H9 (cell line): ENCODE results near the gene MMP14. TPM values are rescaled to one million over a fixed set of nuclear protein-coding genes. Genes with fewer than 3 reads are reported as not detected.

Experiments
- DNase-seq: peaks from one replicate; pipeline ENCODE4 v3.0.0-alpha.2; 2017
- H2AFZ ChIP-seq: one replicate; pipeline ENCODE4 v1.6.1; 2013; ENCODE audit warnings: mild to moderate bottlenecking, low read length, control low read depth, moderate library complexity
- H2AK5ac ChIP-seq: 2 replicates; pipeline ENCODE4 v1.6.1; 2013; ENCODE audit warnings: low read length, control low read depth, mixed read lengths; ENCODE audit not compliant: insufficient read length
- H2BK120ac ChIP-seq: one replicate; pipeline ENCODE4 v1.6.1; 2013; ENCODE audit warnings: low read depth, mild to moderate bottlenecking, low read length, control low read depth, inconsistent platforms; ENCODE audit not compliant: poor library complexity, severe bottlenecking
- H2BK12ac ChIP-seq: 2 replicates; pipeline ENCODE4 v1.6.1; 2013; ENCODE audit warnings: low read length, control low read depth, mixed read lengths, low read depth; ENCODE audit not compliant: insufficient read length
- H2BK15ac ChIP-seq: 2 replicates; pipeline ENCODE4 v1.6.1; 2013; ENCODE audit warnings: low read depth, low read length, control low read depth
- H2BK20ac ChIP-seq: one replicate; pipeline ENCODE4 v1.6.1; 2013; ENCODE audit warnings: low read depth, mild to moderate bottlenecking, low read length, control low read depth, inconsistent platforms; ENCODE audit not compliant: poor library complexity, severe bottlenecking
- H2BK5ac ChIP-seq: 2 replicates; pipeline ENCODE4 v1.6.1; 2013; ENCODE audit warnings: low read length, control low read depth, mixed read lengths; ENCODE audit not compliant: insufficient read length
- H3K14ac ChIP-seq: 2 replicates; pipeline ENCODE4 v1.6.1; 2013; ENCODE audit warnings: low read length, control low read depth; ENCODE audit not compliant: insufficient read depth
- H3K18ac ChIP-seq: 2 replicates; pipeline ENCODE4 v1.6.1; 2013; ENCODE audit warnings: low read depth, mild to moderate bottlenecking, mixed read lengths, low read length, control low read depth; ENCODE audit not compliant: insufficient read length
- H3K23ac ChIP-seq: 2 replicates; pipeline ENCODE4 v1.6.1; 2013; ENCODE audit warnings: low read length, control low read depth, mixed read lengths, low read depth; ENCODE audit not compliant: insufficient read length
- H3K23me2 ChIP-seq: 2 replicates; pipeline ENCODE4 v1.6.1; 2013; ENCODE audit warnings: low read depth, mild to moderate bottlenecking, mixed read lengths, low read length, control low read depth; ENCODE audit not compliant: insufficient read length, poor library complexity, severe bottlenecking
- H3K27ac ChIP-seq: 2 replicates; pipeline ENCODE4 v1.5.1; 2013; ENCODE audit warnings: low read length, control low read depth, mixed read lengths, low read depth; ENCODE audit not compliant: insufficient read length
- H3K27me3 ChIP-seq: 2 replicates; pipeline ENCODE4 v1.6.1; 2013; ENCODE audit warnings: low read length, control low read depth, inconsistent platforms; ENCODE audit not compliant: insufficient read depth
- H3K4ac ChIP-seq: 2 replicates; pipeline ENCODE4 v1.6.1; 2013; ENCODE audit warnings: low read depth, mild to moderate bottlenecking, control low read depth, inconsistent platforms, low read length, moderate library complexity
- H3K4me1 ChIP-seq: 2 replicates; pipeline ENCODE4 v1.6.1; 2013; ENCODE audit warnings: low read length, control low read depth, inconsistent platforms; ENCODE audit not compliant: insufficient read depth
- H3K4me2 ChIP-seq: 2 replicates; pipeline ENCODE4 v1.6.1; 2013; ENCODE audit warnings: low read length, control low read depth, mixed read lengths; ENCODE audit not compliant: insufficient read length, insufficient read depth
- H3K56ac ChIP-seq: 2 replicates; pipeline ENCODE4 v1.6.1; 2013; ENCODE audit warnings: low read depth, mild to moderate bottlenecking, mixed read lengths, low read length, control low read depth; ENCODE audit not compliant: insufficient read length
- H3K79me1 ChIP-seq: 2 replicates; pipeline ENCODE4 v1.6.1; 2013; ENCODE audit warnings: low read depth, mild to moderate bottlenecking, moderate library complexity, low read length, control low read depth, inconsistent platforms; ENCODE audit not compliant: insufficient read depth, poor library complexity, severe bottlenecking
- H3K79me2 ChIP-seq: 2 replicates; pipeline ENCODE4 v1.6.1; 2013; ENCODE audit warnings: low read length, control low read depth, inconsistent platforms; ENCODE audit not compliant: insufficient read depth
- H3K9ac ChIP-seq: 2 replicates; pipeline ENCODE4 v1.6.1; 2013; ENCODE audit warnings: low read length, control low read depth, mixed read lengths; ENCODE audit not compliant: insufficient read length; ENCODE audit errors: extremely low read depth
- H3K9me3 ChIP-seq: one replicate; pipeline ENCODE4 v1.6.1; 2013; ENCODE audit warnings: low read depth, low read length, inconsistent platforms; ENCODE audit not compliant: control insufficient read depth
- H3T11ph ChIP-seq: one replicate; pipeline ENCODE4 v1.6.1; 2013; ENCODE audit warnings: mild to moderate bottlenecking, low read length, control low read depth, inconsistent platforms
- H4K20me1 ChIP-seq: one replicate; pipeline ENCODE4 v1.6.1; 2013; ENCODE audit not compliant: control insufficient read depth, insufficient read length, insufficient read depth
- H4K5ac ChIP-seq: 2 replicates; pipeline ENCODE4 v1.6.1; 2013; ENCODE audit warnings: low read depth, mild to moderate bottlenecking, mixed read lengths, low read length, control low read depth; ENCODE audit not compliant: insufficient read length
- H4K8ac ChIP-seq: replicated peaks from 2 replicates; pipeline ENCODE4 v1.6.1; 2013; ENCODE audit warnings: low read length, control low read depth, mixed read lengths, low read depth; ENCODE audit not compliant: insufficient read length
- H4K91ac ChIP-seq: 2 replicates; pipeline ENCODE4 v1.6.1; 2013; ENCODE audit warnings: low read depth, mild to moderate bottlenecking, moderate library complexity, mixed read lengths, low read length, control low read depth; ENCODE audit not compliant: insufficient read length
- H3K27ac Mint-ChIP-seq, 3 experiments: 2 replicates in 2 of 3; 3 replicates in 1 of 3; pipeline ENCODE4 v1.8.0; 2020 to 2021; ENCODE audit warnings: mixed read lengths in 3 of 3, mild to moderate bottlenecking in 1 of 3, moderate library complexity in 1 of 3
- H3K27me3 Mint-ChIP-seq: 2 replicates; pipeline ENCODE4 v1.8.0; 2021; ENCODE audit warnings: low read depth, mild to moderate bottlenecking, moderate library complexity, mixed read lengths
- H3K36me3 Mint-ChIP-seq, 3 experiments: 2 replicates in 2 of 3; 3 replicates in 1 of 3; pipeline ENCODE4 v1.8.0; 2020 to 2021; ENCODE audit warnings: low read depth in 3 of 3, mixed read lengths in 3 of 3; ENCODE audit not compliant: insufficient read depth in 1 of 3
- H3K4me1 Mint-ChIP-seq, 2 experiments: 2 replicates each; pipeline ENCODE4 v1.8.0; 2020; ENCODE audit warnings: mixed read lengths in 2 of 2
- H3K4me3 Mint-ChIP-seq, 2 experiments: 2 replicates in 1 of 2; 3 replicates in 1 of 2; pipeline ENCODE4 v1.8.0; 2020 to 2021; ENCODE audit warnings: mild to moderate bottlenecking in 2 of 2, mixed read lengths in 2 of 2, moderate library complexity in 1 of 2
- H3K9me3 Mint-ChIP-seq, 2 experiments: 2 replicates in 1 of 2; 3 replicates in 1 of 2; pipeline ENCODE4 v1.8.0; 2020; ENCODE audit warnings: mild to moderate bottlenecking in 2 of 2, mixed read lengths in 2 of 2, moderate library complexity in 1 of 2
- WGBS: extraction: QIAGEN DNeasy Blood & Tissue Kit; methylation state at CpG from one replicate; pipeline ENCODE4 v1.1.7; 2013; ENCODE audit warnings: missing lambda C conversion rate, low lambda C conversion rate, mixed read lengths; ENCODE audit not compliant: insufficient read length; ENCODE audit errors: extremely low coverage; 5-methylcytosine and 5-hydroxymethylcytosine counted together
- total RNA-seq: library from RNA; stranded (reverse); gene quantifications from 2 replicates; pipeline ENCODE4 v1.2.1, GENCODE V29; 2021
- TF ChIP-seq, protein P1 (sequence below): fragments of 200-600 bp; sonication (generic); conservative IDR thresholded peaks from 3 replicates; pipeline ENCODE4 v1.8.0; 2021; ENCODE audit warnings: antibody characterized with exemption, mild to moderate bottlenecking

The MMP14 gene
- total RNA-seq, 1 experiment from 2014 or later, result 56.5 TPM

DNA sequence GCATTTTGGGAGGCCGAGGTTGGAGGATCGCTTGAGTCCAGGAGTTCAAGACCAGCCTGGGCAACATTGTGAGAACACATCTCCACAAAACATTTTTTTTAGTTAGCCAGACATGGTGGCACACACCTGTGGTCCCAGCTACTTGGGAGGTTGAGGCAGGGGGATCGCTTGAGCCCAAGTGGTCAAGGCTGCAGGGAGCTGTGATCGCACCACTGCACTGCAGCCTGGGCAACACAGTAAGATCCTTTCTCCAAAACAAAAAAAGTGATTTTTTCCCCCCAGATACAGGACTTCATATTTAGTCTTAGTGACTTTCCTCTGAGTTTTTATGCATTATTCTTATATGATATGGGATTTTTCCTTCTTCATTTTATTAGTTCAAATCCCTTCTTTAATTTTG is 49.7 kb upstream of the MMP14 start:
- Histone ChIP-seq H2AK5ac (no peak overlapping the region), H3K9me3 (no peaks in the 10 kb centered on the region), H3K79me1 (no peaks in the 10 kb centered on the region), H3K27ac (no peak overlapping the region), H3K4me1 (no peaks in the 10 kb centered on the region), H3K56ac (no peak overlapping the region), H2BK20ac (no peak overlapping the region), H2AFZ (no peak overlapping the region), H2BK5ac (no peak overlapping the region), H4K91ac (no peak overlapping the region), H4K5ac (no peak overlapping the region), H2BK120ac (no peak overlapping the region), H2BK12ac (no peak overlapping the region), H3K79me2 (no peaks in the 10 kb centered on the region), H3K4me2 (no peak overlapping the region), H3K14ac (no peak overlapping the region), H3K18ac (no peak overlapping the region), H4K8ac (no peak overlapping the region), H3T11ph (no peak overlapping the region), H4K20me1 (no peaks in the 10 kb centered on the region), H3K27me3 (no peaks in the 10 kb centered on the region), H3K4ac (no peak overlapping the region), H3K23me2 (no peaks in the 10 kb centered on the region), H2BK15ac (no peak overlapping the region), H3K9ac (no peak overlapping the region), H3K23ac (no peak overlapping the region)
- Mint-ChIP-seq H3K27ac (no peak overlapping the region), H3K9me3 (no peaks in the 10 kb centered on the region), H3K4me1 (no peaks in the 10 kb centered on the region), H3K36me3 (no peaks in the 10 kb centered on the region; a peak in 1 of 7 replicates), H3K4me3 (no peak overlapping the region), H3K27me3 (no peaks in the 10 kb centered on the region)
- TF ChIP-seq, protein P1, sequence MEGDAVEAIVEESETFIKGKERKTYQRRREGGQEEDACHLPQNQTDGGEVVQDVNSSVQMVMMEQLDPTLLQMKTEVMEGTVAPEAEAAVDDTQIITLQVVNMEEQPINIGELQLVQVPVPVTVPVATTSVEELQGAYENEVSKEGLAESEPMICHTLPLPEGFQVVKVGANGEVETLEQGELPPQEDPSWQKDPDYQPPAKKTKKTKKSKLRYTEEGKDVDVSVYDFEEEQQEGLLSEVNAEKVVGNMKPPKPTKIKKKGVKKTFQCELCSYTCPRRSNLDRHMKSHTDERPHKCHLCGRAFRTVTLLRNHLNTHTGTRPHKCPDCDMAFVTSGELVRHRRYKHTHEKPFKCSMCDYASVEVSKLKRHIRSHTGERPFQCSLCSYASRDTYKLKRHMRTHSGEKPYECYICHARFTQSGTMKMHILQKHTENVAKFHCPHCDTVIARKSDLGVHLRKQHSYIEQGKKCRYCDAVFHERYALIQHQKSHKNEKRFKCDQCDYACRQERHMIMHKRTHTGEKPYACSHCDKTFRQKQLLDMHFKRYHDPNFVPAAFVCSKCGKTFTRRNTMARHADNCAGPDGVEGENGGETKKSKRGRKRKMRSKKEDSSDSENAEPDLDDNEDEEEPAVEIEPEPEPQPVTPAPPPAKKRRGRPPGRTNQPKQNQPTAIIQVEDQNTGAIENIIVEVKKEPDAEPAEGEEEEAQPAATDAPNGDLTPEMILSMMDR, result no peak
- no CpG with 5 or more reads among the region's 4 CpGs for WGBS
- no peak for DNase-seq
